OCI-M1 (cell line): ENCODE data around the gene KRTAP4-4.
"Not testable (repeated sequence)": the region's sequence is repeated elsewhere in the genome, so short reads cannot be mapped to it uniquely, and the experiment has no call there.

Experiments used
- DNase-seq: peaks from one replicate; lab custom pipeline; 2025; lab: John Stamatoyannopoulos, UW

Gene KRTAP4-4

DNA sequence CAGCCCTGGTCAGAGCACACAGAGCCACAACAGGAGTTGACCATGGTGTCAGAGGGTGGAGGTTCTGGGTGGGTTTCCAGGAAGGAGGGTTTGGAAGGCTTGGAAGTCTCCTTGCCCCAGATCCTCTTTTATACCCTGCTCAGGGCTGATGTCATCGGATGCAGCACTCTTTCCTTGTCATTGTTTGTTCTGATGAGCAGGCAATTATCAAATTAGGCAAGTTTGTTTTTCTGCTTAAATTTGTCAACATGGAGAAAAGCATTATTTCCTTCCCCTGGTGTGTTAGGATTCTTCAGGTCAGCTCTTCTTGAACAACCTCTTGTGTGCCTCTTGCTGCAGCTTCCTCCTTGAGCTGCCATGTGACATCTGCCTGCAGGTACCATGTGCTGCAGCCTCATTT, at the start of gene KRTAP4-4:
KRTAP4-4 (minus strand) TSS at position 101 of the 400 bp plus-strand sequence; CDS start at position 44, 57 bp downstream.
- DNase-seq, result no peak

- no peak for DNase-seq
Observed at GRCh38 chr17:41199421-41200078, 39.0 kb upstream of the KRTAP4-4 start.

- DNase-seq, result no peak
Observed at GRCh38 chr17:41196068-41196467, 35.5 kb upstream of the KRTAP4-4 start.

GRCh38 chr17:41190328-41190727, 29.8 kb upstream of the KRTAP4-4 start:
- DNase-seq, result no peak

- DNase-seq, result not testable (repeated sequence)
Observed at GRCh38 chr17:41189837-41190318, 29.3 kb upstream of the KRTAP4-4 start, which contains the start of gene KRTAP9-1. Gene KRTAP9-1, plus strand, starts transcription at chr17:41189887. Its CDS starts 0 bp downstream, at chr17:41189887.

DNA sequence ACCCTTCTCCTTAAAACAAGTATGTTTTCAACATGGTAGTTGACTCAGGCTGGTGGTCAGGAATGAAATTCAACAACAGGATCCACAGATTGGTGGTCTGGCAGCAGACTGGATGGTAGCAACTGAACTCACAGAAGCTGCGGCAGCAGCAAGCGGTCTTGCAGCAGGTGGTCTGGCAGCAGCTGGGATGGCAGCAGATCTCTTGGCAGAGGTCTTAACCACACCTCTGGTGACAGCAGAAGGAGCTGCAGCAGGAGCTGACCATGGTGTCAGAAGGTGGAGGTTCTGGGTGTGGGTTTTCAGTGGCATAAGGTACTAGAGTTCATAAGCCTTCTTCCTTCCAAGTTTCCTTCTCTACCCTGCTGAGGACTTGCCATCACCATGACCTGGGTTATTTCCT, 26.3 kb upstream of the KRTAP4-4 start:
- DNase-seq, result no peak

DNA sequence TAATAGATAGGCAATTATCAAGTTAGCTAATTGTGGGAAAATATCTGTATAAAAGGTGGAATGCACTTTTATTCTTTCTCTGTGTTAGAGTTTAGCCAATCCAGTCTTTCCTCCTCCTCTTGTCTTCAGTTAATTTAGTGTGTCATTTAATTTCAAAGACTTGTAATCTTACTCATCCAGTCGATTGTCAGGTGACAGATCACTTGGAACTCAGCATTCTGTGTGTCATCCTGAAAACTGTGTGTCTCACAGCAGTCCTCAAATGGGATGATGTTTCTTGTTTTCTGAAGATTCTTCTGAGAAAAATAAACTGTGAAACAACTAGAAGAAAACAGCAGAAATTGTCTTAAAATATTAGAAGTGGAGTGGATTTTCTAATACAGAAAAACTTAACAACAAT, 24.5 kb upstream of the KRTAP4-4 start:
- no peak for DNase-seq

DNA sequence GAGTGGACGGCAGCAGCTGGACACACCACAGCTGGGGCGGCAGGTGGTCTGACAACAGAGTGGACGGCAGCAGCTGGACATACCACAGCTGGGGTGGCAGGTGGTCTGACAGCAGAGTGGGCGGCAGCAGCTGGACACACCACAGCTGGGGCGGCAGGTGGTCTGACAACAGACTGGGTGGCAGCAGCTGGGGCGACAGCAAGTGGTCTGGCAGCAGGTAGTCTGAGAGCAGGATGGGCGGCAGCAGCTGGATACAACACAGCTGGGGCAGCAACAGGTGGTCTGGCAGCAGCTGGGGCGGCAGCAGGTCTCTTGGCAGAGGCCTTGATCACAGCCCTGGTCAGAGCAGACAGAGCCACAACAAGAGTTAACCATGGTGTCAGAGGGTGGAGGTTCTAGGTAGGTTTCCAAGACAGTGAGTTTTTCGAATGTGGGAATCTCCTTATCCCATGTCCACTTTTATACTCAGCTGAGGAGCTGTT, 24.0 kb upstream of the KRTAP4-4 start, which contains the start of gene KRTAP4-1:
KRTAP4-1 (minus strand) TSS at position 432 of the 482 bp plus-strand sequence; CDS start at position 375, 57 bp downstream.
- DNase-seq, result no peak

DNA sequence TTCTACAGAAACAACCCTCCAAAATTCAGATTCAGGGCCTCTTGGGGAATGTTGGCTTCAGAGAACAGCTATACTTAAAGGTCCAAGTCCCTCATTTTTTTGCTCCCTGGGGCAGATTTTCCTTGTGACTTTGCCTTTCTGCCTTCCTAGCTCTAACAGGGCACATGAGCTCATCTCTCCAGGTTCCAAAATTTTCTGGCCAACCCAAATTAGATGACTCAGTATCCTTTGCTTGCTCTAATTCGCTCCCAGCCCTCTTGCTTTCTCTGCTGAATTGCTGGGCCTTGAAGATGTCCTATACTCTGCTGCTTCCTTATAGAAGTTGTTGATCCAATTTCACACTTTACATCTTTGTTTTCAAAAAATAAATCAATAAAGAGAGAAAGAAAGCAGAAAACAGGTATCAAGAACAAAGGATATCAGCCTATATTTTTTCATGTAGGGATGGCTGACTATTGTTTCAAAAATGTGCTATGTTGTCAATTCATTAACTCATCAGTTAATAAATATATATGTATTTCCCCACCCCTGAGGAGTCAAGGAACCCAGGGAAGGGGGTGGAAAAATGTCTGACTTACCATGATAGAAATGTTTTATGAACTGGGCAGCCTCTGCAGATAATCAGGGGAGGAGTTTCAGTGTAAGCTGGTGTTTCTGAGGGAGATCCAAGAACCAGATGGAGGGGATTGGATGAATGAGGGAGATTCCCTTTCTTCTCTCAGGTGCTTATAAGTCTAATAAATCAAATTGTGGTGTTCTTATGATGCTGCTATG, 18.5 kb upstream of the KRTAP4-4 start:
- DNase-seq, result no peak

- no peak for DNase-seq
Observed at GRCh38 chr17:41178341-41178740, 17.8 kb upstream of the KRTAP4-4 start.

DNA sequence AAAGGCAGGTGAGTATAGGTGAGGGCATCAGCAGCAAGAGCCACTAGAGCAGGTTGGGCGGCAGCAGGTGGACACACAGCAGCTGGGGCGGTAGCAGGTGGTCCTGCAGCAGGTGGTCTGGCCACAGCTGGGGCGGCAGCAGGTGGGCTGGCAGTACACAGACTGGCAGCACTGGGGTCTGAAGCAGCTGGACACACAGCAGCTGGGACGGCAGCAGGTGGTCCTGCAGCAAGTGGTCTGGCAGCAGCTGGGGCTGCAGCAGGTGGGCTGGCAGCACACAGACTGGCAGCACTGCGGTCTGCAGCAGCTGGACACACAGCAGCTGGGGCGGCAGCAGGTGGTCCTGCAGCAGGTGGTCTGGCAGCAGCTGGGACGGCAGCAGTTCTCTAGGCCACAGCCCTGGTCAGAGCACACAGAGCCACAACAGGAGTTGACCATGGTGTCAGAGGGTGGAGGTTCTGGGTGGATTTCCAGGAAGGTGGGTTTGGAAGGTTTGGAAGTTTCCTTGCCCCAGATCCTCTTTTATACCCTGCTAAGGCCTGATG, 17.3 kb upstream of the KRTAP4-4 start, which contains the start of gene KRTAP4-2:
KRTAP4-2 (minus strand) TSS at position 495 of the 545 bp plus-strand sequence; CDS start at position 438, 57 bp downstream.
- no peak for DNase-seq

GRCh38 chr17:41176744-41177387, 16.3 kb upstream of the KRTAP4-4 start:
- DNase-seq, result no peak

GRCh38 chr17:41171886-41172285, 11.3 kb upstream of the KRTAP4-4 start:
- no peak for DNase-seq

DNA sequence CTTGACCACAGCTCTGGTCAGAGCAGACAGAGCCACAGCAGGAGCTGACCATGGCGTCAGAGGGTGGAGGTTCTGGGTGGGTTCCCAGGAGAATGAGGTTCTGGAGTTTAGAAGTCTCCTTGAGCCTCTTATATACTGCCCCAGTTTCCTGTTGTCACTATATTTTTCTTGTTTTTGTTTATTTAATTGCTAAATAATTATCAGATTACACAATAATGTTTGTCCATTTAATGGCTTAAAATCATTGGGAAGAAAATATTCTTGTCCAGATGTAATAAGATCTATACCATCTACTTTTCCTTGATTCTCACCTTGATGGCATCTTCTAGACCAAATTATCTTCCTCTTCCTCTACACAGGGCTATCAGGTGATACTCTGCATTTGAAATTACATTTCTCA, 7.6 kb upstream of the KRTAP4-4 start, which contains the start of gene KRTAP4-3:
KRTAP4-3 (minus strand) TSS at position 101 of the 400 bp plus-strand sequence; CDS start at position 52, 49 bp downstream.
- DNase-seq, result no peak

DNA sequence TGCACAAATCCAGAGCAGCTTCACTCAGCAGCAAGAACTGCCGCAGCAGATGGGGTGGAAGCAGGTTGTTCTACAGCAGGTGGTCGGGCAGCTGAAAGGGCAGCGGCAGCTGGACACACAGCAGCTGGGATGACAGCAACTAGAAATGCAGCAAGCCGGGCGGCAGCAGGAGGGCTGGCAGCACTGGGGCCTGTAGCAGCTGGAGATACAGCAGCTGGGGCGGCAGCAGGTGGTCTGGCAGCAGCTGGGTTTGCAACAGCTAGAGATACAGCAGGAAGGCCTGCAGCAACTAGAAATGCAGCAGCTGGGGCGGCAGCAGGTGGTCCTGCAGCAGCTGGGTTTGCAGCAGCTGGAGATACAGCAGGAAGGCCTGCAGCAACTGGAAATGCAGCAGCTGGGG, 7.0 kb upstream of the KRTAP4-4 start:
- DNase-seq, result no peak

- no peak for DNase-seq
Observed at GRCh38 chr17:41163828-41164227, 3.3 kb upstream of the KRTAP4-4 start.

DNA sequence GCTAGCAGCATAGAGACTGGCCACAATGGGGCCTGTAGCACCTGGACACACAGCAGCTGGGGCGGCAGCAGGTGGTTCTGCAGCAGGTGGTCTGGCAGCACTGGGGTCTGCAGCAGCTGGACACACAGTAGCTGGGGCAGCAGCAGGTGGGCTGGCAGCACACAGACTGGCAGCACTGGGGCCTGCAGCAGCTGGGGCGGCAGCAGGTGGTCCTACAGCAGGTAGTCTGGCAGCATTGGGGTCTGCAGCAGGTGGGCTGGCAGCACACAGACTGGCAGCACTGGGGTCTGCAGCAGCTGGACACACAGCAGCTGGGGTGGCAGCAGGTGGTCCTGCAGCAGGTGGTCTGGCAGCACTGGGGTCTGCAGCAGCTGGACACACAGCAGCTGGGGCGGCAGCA, 358 bp downstream of the KRTAP4-4 start:
- DNase-seq, result not testable (repeated sequence)

- DNase-seq, result peak; percentile 64
Observed at GRCh38 chr17:41153856-41154255, 6.7 kb downstream of the KRTAP4-4 start.

- no peak for DNase-seq
Observed at GRCh38 chr17:41151525-41151924, 9.0 kb downstream of the KRTAP4-4 start.

GRCh38 chr17:41150026-41150425, 10.5 kb downstream of the KRTAP4-4 start:
- no peak for DNase-seq

DNA sequence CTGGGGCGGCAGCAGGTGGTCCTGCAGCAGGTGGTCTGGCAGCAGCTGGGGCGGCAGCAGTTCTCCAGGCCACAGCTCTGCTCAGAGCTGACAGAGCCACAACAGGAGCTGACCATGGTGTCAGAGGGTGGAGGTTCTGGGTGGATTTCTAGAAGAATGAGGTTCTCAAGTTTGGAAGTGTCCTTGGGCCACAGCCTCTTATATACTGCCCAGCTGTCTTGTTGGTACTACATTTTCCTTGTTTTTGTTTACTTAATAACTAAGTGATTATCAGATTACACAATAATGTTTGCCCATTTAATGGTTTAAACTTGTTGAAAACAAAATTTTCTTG, 10.9 kb downstream of the KRTAP4-4 start, which contains the start of gene KRTAP4-5:
KRTAP4-5 (minus strand) TSS at position 174 of the 334 bp plus-strand sequence; CDS start at position 116, 58 bp downstream.
- DNase-seq, result no peak
